GM21825 (cell line): ENCODE measurements around the gene BCR.

ENCODE experiments used
- ATAC-seq: cut with Tn5 transposase; IDR thresholded peaks from one replicate; pipeline ENCODE4 v1.9.1; 2021; ENCODE audit warnings: mild to moderate bottlenecking, moderate library complexity; ENCODE audit not compliant: unreplicated experiment

The BCR gene

GRCh38 chr22:23227380-23227779 lies 47.1 kb downstream of the BCR start:
- ATAC-seq = no peak

- ATAC-seq = no peak
These were observed 48.2 kb downstream of the BCR start for GRCh38 chr22:23228503-23228902.

GRCh38 chr22:23229646-23230045 lies 49.3 kb downstream of the BCR start:
- no peak for ATAC-seq

GRCh38 chr22:23230348-23231068 lies 50.2 kb downstream of the BCR start:
- ATAC-seq = no peak

- ATAC-seq = no peak
These were observed 51.3 kb downstream of the BCR start for GRCh38 chr22:23231471-23232093.

GRCh38 chr22:23232094-23232905 lies 52.0 kb downstream of the BCR start:
- no peak for ATAC-seq

- ATAC-seq = no peak
These were observed 52.8 kb downstream of the BCR start for GRCh38 chr22:23233084-23233531.

GRCh38 chr22:23233752-23234408 lies 53.6 kb downstream of the BCR start:
- ATAC-seq = no peak

GRCh38 chr22:23234409-23235161 lies 54.3 kb downstream of the BCR start:
- ATAC-seq = no peak

GRCh38 chr22:23235425-23235824 lies 55.1 kb downstream of the BCR start:
- no peak for ATAC-seq

- ATAC-seq = no peak
These were observed 55.7 kb downstream of the BCR start for GRCh38 chr22:23236026-23236425.

GRCh38 chr22:23236440-23237184 lies 56.3 kb downstream of the BCR start:
- no peak for ATAC-seq

- ATAC-seq = no peak
These were observed 57.0 kb downstream of the BCR start for GRCh38 chr22:23237201-23237798.

GRCh38 chr22:23237841-23238240 lies 57.5 kb downstream of the BCR start:
- no peak for ATAC-seq

GRCh38 chr22:23238707-23239106 lies 58.4 kb downstream of the BCR start:
- ATAC-seq = no peak

GRCh38 chr22:23239429-23239828 lies 59.1 kb downstream of the BCR start:
- ATAC-seq = no peak

- ATAC-seq = no peak
These were observed 60.5 kb downstream of the BCR start for GRCh38 chr22:23240639-23241389.

- no peak for ATAC-seq
These were observed 61.5 kb downstream of the BCR start for GRCh38 chr22:23241562-23242472.
